ENCODE results near the gene ZNRF1.

- TF ChIP-seq POLR2A (IDR thresholded peaks at IDR 0.05): no peak
- TF ChIP-seq, protein P1, sequence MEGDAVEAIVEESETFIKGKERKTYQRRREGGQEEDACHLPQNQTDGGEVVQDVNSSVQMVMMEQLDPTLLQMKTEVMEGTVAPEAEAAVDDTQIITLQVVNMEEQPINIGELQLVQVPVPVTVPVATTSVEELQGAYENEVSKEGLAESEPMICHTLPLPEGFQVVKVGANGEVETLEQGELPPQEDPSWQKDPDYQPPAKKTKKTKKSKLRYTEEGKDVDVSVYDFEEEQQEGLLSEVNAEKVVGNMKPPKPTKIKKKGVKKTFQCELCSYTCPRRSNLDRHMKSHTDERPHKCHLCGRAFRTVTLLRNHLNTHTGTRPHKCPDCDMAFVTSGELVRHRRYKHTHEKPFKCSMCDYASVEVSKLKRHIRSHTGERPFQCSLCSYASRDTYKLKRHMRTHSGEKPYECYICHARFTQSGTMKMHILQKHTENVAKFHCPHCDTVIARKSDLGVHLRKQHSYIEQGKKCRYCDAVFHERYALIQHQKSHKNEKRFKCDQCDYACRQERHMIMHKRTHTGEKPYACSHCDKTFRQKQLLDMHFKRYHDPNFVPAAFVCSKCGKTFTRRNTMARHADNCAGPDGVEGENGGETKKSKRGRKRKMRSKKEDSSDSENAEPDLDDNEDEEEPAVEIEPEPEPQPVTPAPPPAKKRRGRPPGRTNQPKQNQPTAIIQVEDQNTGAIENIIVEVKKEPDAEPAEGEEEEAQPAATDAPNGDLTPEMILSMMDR (IDR thresholded peaks at IDR 0.05): no peak
These were observed 8.0 kb upstream of the ZNRF1 start for GRCh38 chr16:74990832-74991231.
